ENCODE results near the gene SHOC2. TPM values are rescaled to one million over a fixed set of nuclear protein-coding genes. Genes with fewer than 3 reads are reported as not detected.
A peak's percentile ranks its signal among the peaks of the same experiment; 100 is the strongest.

Gene SHOC2
- 44.4 and 50.5 TPM in 2 replicates for total RNA-seq

- no peak for DNase-seq (ENCODE audit: low read depth, low spot score)
Measured at GRCh38 chr10:110919349-110919931, at the start of gene SHOC2. TSS of gene SHOC2 (plus strand) at chr10:110919604. CDS start at chr10:110964359, 44,755 bp downstream.

GRCh38 chr10:110870823-110871297 is 48.5 kb upstream of the SHOC2 start:
- DNase-seq (ENCODE audit: low read depth, low spot score): no peak

GRCh38 chr10:110871298-110872084 is 47.9 kb upstream of the SHOC2 start, which contains the start of gene PDCD4:
TSS of gene PDCD4 (plus strand) at chr10:110871928. CDS start at chr10:110876028, 4,100 bp downstream.
- peak; percentile 89 for DNase-seq (ENCODE audit: low read depth, low spot score)

- DNase-seq (ENCODE audit: low read depth, low spot score): no peak
Measured at GRCh38 chr10:110872145-110872983, 47.0 kb upstream of the SHOC2 start.

GRCh38 chr10:110872984-110873923 is 46.1 kb upstream of the SHOC2 start:
- DNase-seq (ENCODE audit: low read depth, low spot score): no peak

GRCh38 chr10:110873951-110874350 is 45.5 kb upstream of the SHOC2 start:
- no peak for DNase-seq (ENCODE audit: low read depth, low spot score)

GRCh38 chr10:110876000-110876399 is 43.4 kb upstream of the SHOC2 start:
- no peak for DNase-seq (ENCODE audit: low read depth, low spot score)

GRCh38 chr10:110876788-110877187 is 42.6 kb upstream of the SHOC2 start:
- no peak for DNase-seq (ENCODE audit: low read depth, low spot score)

GRCh38 chr10:110880012-110880411 is 39.4 kb upstream of the SHOC2 start:
- no peak for DNase-seq (ENCODE audit: low read depth, low spot score)

GRCh38 chr10:110881247-110881646 is 38.2 kb upstream of the SHOC2 start:
- no peak for DNase-seq (ENCODE audit: low read depth, low spot score)

GRCh38 chr10:110881905-110882304 is 37.5 kb upstream of the SHOC2 start:
- no peak for DNase-seq (ENCODE audit: low read depth, low spot score)

GRCh38 chr10:110883924-110884323 is 35.5 kb upstream of the SHOC2 start:
- DNase-seq (ENCODE audit: low read depth, low spot score): no peak

- no peak for DNase-seq (ENCODE audit: low read depth, low spot score)
Measured at GRCh38 chr10:110885932-110886674, 33.3 kb upstream of the SHOC2 start.

- DNase-seq (ENCODE audit: low read depth, low spot score): no peak
Measured at GRCh38 chr10:110887560-110887959, 31.8 kb upstream of the SHOC2 start.

GRCh38 chr10:110892602-110893288 is 26.7 kb upstream of the SHOC2 start:
- no peak for DNase-seq (ENCODE audit: low read depth, low spot score)

- DNase-seq (ENCODE audit: low read depth, low spot score): no peak
Measured at GRCh38 chr10:110893559-110894179, 25.7 kb upstream of the SHOC2 start.

GRCh38 chr10:110897184-110897583 is 22.2 kb upstream of the SHOC2 start:
- no peak for DNase-seq (ENCODE audit: low read depth, low spot score)

- no peak for DNase-seq (ENCODE audit: low read depth, low spot score)
Measured at GRCh38 chr10:110898391-110898790, 21.0 kb upstream of the SHOC2 start.

- no peak for DNase-seq (ENCODE audit: low read depth, low spot score)
Measured at GRCh38 chr10:110900983-110901382, 18.4 kb upstream of the SHOC2 start.
